Measurements from ENCODE around the gene DNLZ.

DNLZ gene

DNA sequence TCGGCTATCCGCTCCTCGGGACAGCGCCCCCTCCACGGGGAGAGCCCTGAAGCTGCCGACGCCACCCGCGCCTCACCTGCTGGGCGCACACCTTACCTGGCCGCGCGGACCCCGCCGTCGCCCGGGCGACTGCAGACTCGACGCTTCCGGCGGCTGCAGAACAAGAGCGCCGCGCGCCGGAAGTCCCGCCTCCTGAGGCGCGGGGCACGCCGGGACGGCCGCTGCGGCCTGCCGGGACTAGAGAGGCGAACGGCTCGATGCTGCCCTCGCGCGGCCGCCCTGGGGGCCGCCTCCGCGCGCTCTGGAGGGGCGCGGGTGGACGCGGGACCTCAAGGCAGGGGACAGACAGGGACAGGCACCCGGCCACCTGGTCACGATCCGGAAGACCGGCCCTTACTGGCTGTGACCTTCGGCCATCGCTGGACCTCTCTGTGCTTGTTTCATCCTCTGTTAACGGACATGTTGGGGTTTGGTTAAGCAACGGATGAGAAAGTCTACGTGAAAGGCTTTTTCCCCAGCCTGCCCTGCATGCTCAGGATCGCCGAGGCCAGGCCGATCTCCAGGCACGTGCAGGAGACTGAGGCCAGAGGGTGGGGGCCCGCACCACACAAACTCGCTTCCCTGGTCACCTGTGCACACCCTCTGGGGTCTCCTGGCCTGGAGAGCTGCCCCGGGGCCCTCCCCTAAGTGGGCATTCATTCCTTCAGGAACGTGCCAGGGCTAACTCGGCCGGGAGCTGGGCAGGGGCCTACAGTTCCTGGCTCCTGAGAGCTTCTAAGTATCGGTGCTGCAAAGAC lies 36.7 kb upstream of the DNLZ start, which contains the start of gene SNAPC4:
SNAPC4 (minus strand) TSS at position 133 of the 797 bp plus-strand sequence. CDS start 1,742 bp downstream, outside the sequence.
- peak within 1 kb of the TSS in 1 of 2 experiments; percentile 91 for H3K14ac ChIP-seq (ENCODE audit: low read length in 2 of 2)
- peak within 1 kb of the TSS in 1 of 2 experiments; percentile 75 for H2BK12ac ChIP-seq (ENCODE audit: low read length in 2 of 2)
- H3K9me3 ChIP-seq (ENCODE audit: control insufficient read depth, low read length) = no peaks in the 10 kb centered on the region
- H3K36me3 ChIP-seq (ENCODE audit: control insufficient read depth in 1 of 2, insufficient read depth in 2 of 2, low read depth in 1 of 2, low read length in 2 of 2) = peaks cover 59 to 72% of the 10 kb centered on the region in 2 experiments
- H3K79me1 ChIP-seq (replicated peaks; ENCODE audit: low read length, poor library complexity, severe bottlenecking) = peaks cover 36% of the 10 kb centered on the region
- H2AFZ ChIP-seq (ENCODE audit: low read depth, low read length) = no peak within 1 kb of the TSS
- H3K4me3 ChIP-seq (ENCODE audit: insufficient read depth in 1 of 2, low read depth in 1 of 2, low read length in 2 of 2) = peak within 1 kb of the TSS; percentile 95 to 96
- no peaks in the 10 kb centered on the region for H3K27me3 ChIP-seq (ENCODE audit: control insufficient read depth in 1 of 2, insufficient read depth in 1 of 2, low read length in 2 of 2)
- peak within 1 kb of the TSS; percentile 95 for H4K8ac ChIP-seq (ENCODE audit: low read length)
- peak within 1 kb of the TSS; percentile 74 for H2BK120ac ChIP-seq (ENCODE audit: low read depth, low read length)
- WGBS = 14% methylated on average over 71 of the region's 71 CpGs
- H3K4me1 ChIP-seq (ENCODE audit: control insufficient read depth, insufficient read depth, low read depth, low read length) = peaks cover 18% of the 10 kb centered on the region
- DNase-seq = peak; percentile 83
- peak within 1 kb of the TSS; percentile 26 to 83 for H3K18ac ChIP-seq (ENCODE audit: low read depth in 1 of 2, low read length in 2 of 2)
- H3K4ac ChIP-seq (ENCODE audit: low read depth in 1 of 2, low read length in 2 of 2) = peak within 1 kb of the TSS; percentile 69 to 70
- H3K4me2 ChIP-seq (ENCODE audit: low read length, poor library complexity, severe bottlenecking) = peak within 1 kb of the TSS; percentile 63
- peak within 1 kb of the TSS; percentile 60 for H2BK15ac ChIP-seq (ENCODE audit: low read depth, poor library complexity, severe bottlenecking)
- no peak within 1 kb of the TSS for H3K27ac ChIP-seq (ENCODE audit: low read length, poor library complexity, severe bottlenecking)
- H2AK5ac ChIP-seq (ENCODE audit: low read length, severe bottlenecking) = no peak within 1 kb of the TSS
- no peak within 1 kb of the TSS for H3K23ac ChIP-seq (ENCODE audit: low read length in 2 of 2)
- H2BK5ac ChIP-seq (ENCODE audit: low read depth, low read length, poor library complexity, severe bottlenecking) = no peak within 1 kb of the TSS
- peak within 1 kb of the TSS; percentile 61 for H4K91ac ChIP-seq (ENCODE audit: low read length)
- H3K9ac ChIP-seq (ENCODE audit: low read length) = peak within 1 kb of the TSS; percentile 93

DNA sequence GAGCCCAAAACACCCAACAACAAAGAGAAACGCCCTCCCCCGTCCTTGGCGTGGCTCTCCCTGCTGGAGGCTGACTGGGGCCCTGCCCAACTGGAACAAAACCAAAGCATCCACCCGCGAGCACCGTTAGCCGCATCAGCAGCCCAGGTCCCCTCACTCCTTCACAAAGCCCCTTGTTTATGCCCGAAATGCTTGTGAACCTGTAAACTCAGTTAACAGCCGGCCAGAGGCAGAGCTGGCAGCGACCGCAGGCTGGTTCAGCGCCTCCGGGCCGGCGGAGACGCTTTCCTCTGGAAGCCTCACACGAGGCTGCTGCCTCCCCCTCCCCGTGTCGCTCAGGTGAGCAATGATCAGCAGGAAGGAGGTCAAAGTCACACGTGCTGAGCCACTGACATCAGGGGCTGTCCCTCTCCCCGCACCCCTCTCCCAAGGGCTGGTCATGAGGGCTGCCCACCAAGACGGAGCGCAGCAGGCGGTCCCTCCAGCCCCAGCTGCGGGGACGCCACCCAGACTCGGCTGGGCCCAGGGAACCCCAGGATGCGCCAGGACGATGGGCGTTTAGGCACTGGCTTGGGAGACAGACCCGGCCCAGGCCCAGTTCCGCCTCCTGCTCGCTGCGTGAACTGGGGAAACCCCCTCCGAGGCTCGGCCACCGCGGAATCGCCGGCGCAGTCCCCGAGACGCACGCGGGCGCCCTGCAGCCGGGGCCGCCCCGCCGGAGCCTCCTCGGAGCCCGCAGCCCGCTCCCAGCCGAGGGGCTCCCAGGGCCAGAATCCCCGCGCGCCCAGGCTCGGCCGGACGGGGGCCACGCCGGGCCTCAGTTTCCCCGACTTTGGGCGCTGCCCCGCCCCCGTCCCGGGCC lies 35.9 kb upstream of the DNLZ start:
- H3K4ac ChIP-seq (ENCODE audit: low read depth in 1 of 2, low read length in 2 of 2) = peak overlapping the region; percentile 42 to 69
- H3K27ac ChIP-seq (ENCODE audit: low read length, poor library complexity, severe bottlenecking) = no peak overlapping the region
- no peak overlapping the region for H2AK5ac ChIP-seq (ENCODE audit: low read length, severe bottlenecking)
- peaks cover 38% of the 10 kb centered on the region for H3K79me1 ChIP-seq (replicated peaks; ENCODE audit: low read length, poor library complexity, severe bottlenecking)
- peaks cover 18% of the 10 kb centered on the region for H3K4me1 ChIP-seq (ENCODE audit: control insufficient read depth, insufficient read depth, low read depth, low read length)
- H2BK120ac ChIP-seq (ENCODE audit: low read depth, low read length) = peak overlapping the region; percentile 74
- H3K18ac ChIP-seq (ENCODE audit: low read depth in 1 of 2, low read length in 2 of 2) = peak overlapping the region; percentile 14 to 83
- H3K23ac ChIP-seq (ENCODE audit: low read length in 2 of 2) = no peak overlapping the region
- no peaks in the 10 kb centered on the region for H3K27me3 ChIP-seq (ENCODE audit: control insufficient read depth in 1 of 2, insufficient read depth in 1 of 2, low read length in 2 of 2)
- H4K91ac ChIP-seq (ENCODE audit: low read length) = peak overlapping the region; percentile 61
- peak overlapping the region; percentile 93 for H3K9ac ChIP-seq (ENCODE audit: low read length)
- 7% methylated on average over 47 of the region's 67 CpGs for WGBS
- H2BK12ac ChIP-seq (ENCODE audit: low read length in 2 of 2) = peak overlapping the region in 1 of 2 experiments; percentile 75
- peak overlapping the region in 1 of 2 experiments; percentile 91 for H3K14ac ChIP-seq (ENCODE audit: low read length in 2 of 2)
- no peak overlapping the region for H2AFZ ChIP-seq (ENCODE audit: low read depth, low read length)
- DNase-seq = peak; percentile 59
- no peaks in the 10 kb centered on the region for H3K9me3 ChIP-seq (ENCODE audit: control insufficient read depth, low read length)
- no peak overlapping the region for H2BK5ac ChIP-seq (ENCODE audit: low read depth, low read length, poor library complexity, severe bottlenecking)
- H3K4me2 ChIP-seq (ENCODE audit: low read length, poor library complexity, severe bottlenecking) = peak overlapping the region; percentile 63
- no peak overlapping the region for H2BK15ac ChIP-seq (ENCODE audit: low read depth, poor library complexity, severe bottlenecking)
- peak overlapping the region; percentile 93 for H4K8ac ChIP-seq (ENCODE audit: low read length)
- H3K4me3 ChIP-seq (ENCODE audit: insufficient read depth in 1 of 2, low read depth in 1 of 2, low read length in 2 of 2) = peak overlapping the region; percentile 95 to 96
- H3K36me3 ChIP-seq (ENCODE audit: control insufficient read depth in 1 of 2, insufficient read depth in 2 of 2, low read depth in 1 of 2, low read length in 2 of 2) = peaks cover 57 to 72% of the 10 kb centered on the region in 2 experiments

DNA sequence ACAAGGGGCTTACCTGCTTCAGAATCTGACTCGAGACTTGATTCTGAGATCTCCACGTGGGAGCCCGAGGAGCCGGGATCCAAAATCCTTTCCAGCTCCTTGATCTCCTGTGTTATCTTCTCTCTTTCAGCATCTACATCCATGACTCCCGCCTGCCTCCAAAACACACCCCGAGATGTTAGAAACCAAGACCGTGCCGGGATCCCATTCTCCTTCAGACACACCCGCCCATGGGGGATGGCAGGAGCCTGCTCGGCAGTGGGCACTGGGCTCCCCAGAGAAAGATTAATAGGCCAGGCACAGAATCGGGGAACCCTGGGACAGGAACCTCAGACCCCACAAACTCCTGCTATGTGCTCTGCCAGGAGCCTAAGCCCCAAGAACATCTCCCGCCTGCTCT lies 34.7 kb upstream of the DNLZ start:
- H3K79me1 ChIP-seq (replicated peaks; ENCODE audit: low read length, poor library complexity, severe bottlenecking) = peaks cover 41% of the 10 kb centered on the region
- no peaks in the 10 kb centered on the region for H3K9me3 ChIP-seq (ENCODE audit: control insufficient read depth, low read length)
- H2AK5ac ChIP-seq (ENCODE audit: low read length, severe bottlenecking) = no peak overlapping the region
- H3K4ac ChIP-seq (ENCODE audit: low read depth in 1 of 2, low read length in 2 of 2) = no peak overlapping the region
- peak overlapping the region; percentile 93 for H3K9ac ChIP-seq (ENCODE audit: low read length)
- no peak overlapping the region for H2BK120ac ChIP-seq (ENCODE audit: low read depth, low read length)
- H2BK5ac ChIP-seq (ENCODE audit: low read depth, low read length, poor library complexity, severe bottlenecking) = no peak overlapping the region
- H3K27ac ChIP-seq (ENCODE audit: low read length, poor library complexity, severe bottlenecking) = no peak overlapping the region
- no peak overlapping the region for H2BK12ac ChIP-seq (ENCODE audit: low read length in 2 of 2)
- 97% methylated on average over 12 of the region's 12 CpGs for WGBS
- H3K27me3 ChIP-seq (ENCODE audit: control insufficient read depth in 1 of 2, insufficient read depth in 1 of 2, low read length in 2 of 2) = no peaks in the 10 kb centered on the region
- H3K4me1 ChIP-seq (ENCODE audit: control insufficient read depth, insufficient read depth, low read depth, low read length) = peaks cover 18% of the 10 kb centered on the region
- peak overlapping the region in 1 of 2 experiments; percentile 96 for H3K4me3 ChIP-seq (ENCODE audit: insufficient read depth in 1 of 2, low read depth in 1 of 2, low read length in 2 of 2)
- DNase-seq = no peak
- no peak overlapping the region for H4K8ac ChIP-seq (ENCODE audit: low read length)
- H3K14ac ChIP-seq (ENCODE audit: low read length in 2 of 2) = no peak overlapping the region
- H3K4me2 ChIP-seq (ENCODE audit: low read length, poor library complexity, severe bottlenecking) = no peak overlapping the region
- H4K91ac ChIP-seq (ENCODE audit: low read length) = no peak overlapping the region
- H3K23ac ChIP-seq (ENCODE audit: low read length in 2 of 2) = no peak overlapping the region
- H2BK15ac ChIP-seq (ENCODE audit: low read depth, poor library complexity, severe bottlenecking) = no peak overlapping the region
- peaks cover 53 to 72% of the 10 kb centered on the region in 2 experiments for H3K36me3 ChIP-seq (ENCODE audit: control insufficient read depth in 1 of 2, insufficient read depth in 2 of 2, low read depth in 1 of 2, low read length in 2 of 2)
- no peak overlapping the region for H3K18ac ChIP-seq (ENCODE audit: low read depth in 1 of 2, low read length in 2 of 2)
- H2AFZ ChIP-seq (ENCODE audit: low read depth, low read length) = no peak overlapping the region

DNA sequence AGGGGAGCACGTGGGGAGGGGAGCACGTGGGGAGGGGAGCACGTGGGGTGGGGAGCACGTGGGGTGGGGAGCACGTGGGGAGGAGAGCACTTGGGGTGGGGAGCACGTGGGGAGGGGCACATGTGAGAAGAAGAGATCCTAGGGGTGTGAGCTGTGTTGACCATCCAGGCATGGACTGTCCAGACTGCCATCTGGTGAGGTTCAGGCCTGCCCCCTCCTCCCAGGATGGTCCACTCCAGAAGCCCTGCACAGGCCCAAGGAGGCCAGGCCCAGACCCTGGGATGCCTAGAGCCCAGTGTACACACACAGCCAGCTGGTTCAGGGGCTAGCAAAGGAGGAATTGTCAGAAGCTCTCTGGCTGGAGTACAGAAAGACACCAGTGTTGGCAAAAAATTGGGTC lies 34.1 kb upstream of the DNLZ start:
- Histone ChIP-seq H3K4me2 (ENCODE audit: low read length, poor library complexity, severe bottlenecking) (no peak overlapping the region), H3K23ac (ENCODE audit: low read length in 2 of 2) (no peak overlapping the region), H3K4me1 (ENCODE audit: control insufficient read depth, insufficient read depth, low read depth, low read length) (peaks cover 18% of the 10 kb centered on the region), H3K4ac (ENCODE audit: low read depth in 1 of 2, low read length in 2 of 2) (no peak overlapping the region), H2BK15ac (ENCODE audit: low read depth, poor library complexity, severe bottlenecking) (no peak overlapping the region), H4K8ac (ENCODE audit: low read length) (no peak overlapping the region), H3K27me3 (ENCODE audit: control insufficient read depth in 1 of 2, insufficient read depth in 1 of 2, low read length in 2 of 2) (no peaks in the 10 kb centered on the region), H2AFZ (ENCODE audit: low read depth, low read length) (no peak overlapping the region), H3K4me3 (ENCODE audit: insufficient read depth in 1 of 2, low read depth in 1 of 2, low read length in 2 of 2) (no peak overlapping the region), H3K9ac (ENCODE audit: low read length) (no peak overlapping the region), H3K36me3 (ENCODE audit: control insufficient read depth in 1 of 2, insufficient read depth in 2 of 2, low read depth in 1 of 2, low read length in 2 of 2) (peaks cover 57 to 76% of the 10 kb centered on the region in 2 experiments), H3K79me1 (replicated peaks; ENCODE audit: low read length, poor library complexity, severe bottlenecking) (peaks cover 47% of the 10 kb centered on the region), H3K18ac (ENCODE audit: low read depth in 1 of 2, low read length in 2 of 2) (no peak overlapping the region), H4K91ac (ENCODE audit: low read length) (no peak overlapping the region), H3K9me3 (ENCODE audit: control insufficient read depth, low read length) (no peaks in the 10 kb centered on the region), H2AK5ac (ENCODE audit: low read length, severe bottlenecking) (no peak overlapping the region), H2BK120ac (ENCODE audit: low read depth, low read length) (no peak overlapping the region), H3K27ac (ENCODE audit: low read length, poor library complexity, severe bottlenecking) (no peak overlapping the region), H2BK5ac (ENCODE audit: low read depth, low read length, poor library complexity, severe bottlenecking) (no peak overlapping the region), H3K14ac (ENCODE audit: low read length in 2 of 2) (no peak overlapping the region), H2BK12ac (ENCODE audit: low read length in 2 of 2) (no peak overlapping the region)
- DNase-seq = no peak
- 87% methylated on average over 3 of the region's 6 CpGs for WGBS

Data from mesenchymal stem cell (in vitro differentiated cells and primary cell).